HL-60 (cell line): Measurements from ENCODE around the gene EIF4G3.

Experiments
- GABPA ChIP-seq: IDR thresholded peaks from 2 replicates; pipeline ENCODE4 v1.6.1; 2012; ENCODE audit warnings: low read depth
- POLR2AphosphoS5 ChIP-seq: IDR thresholded peaks from 2 replicates; pipeline ENCODE4 v1.6.1; 2012; ENCODE audit warnings: low read depth
- REST ChIP-seq: IDR thresholded peaks from 2 replicates; pipeline ENCODE4 v1.6.1; 2012; ENCODE audit warnings: low read depth; ENCODE audit not compliant: insufficient replicate concordance
- SPI1 ChIP-seq: IDR thresholded peaks from 2 replicates; pipeline ENCODE4 v1.6.1; 2012; ENCODE audit warnings: low read depth, mild to moderate bottlenecking, borderline replicate concordance
- TF ChIP-seq, protein P1 (sequence below): IDR thresholded peaks from one replicate; pipeline ENCODE4 v1.5.1; 2011; ENCODE audit warnings: low read length, control low read depth, inconsistent platforms; ENCODE audit not compliant: insufficient read depth

- TF ChIP-seq, protein P1, sequence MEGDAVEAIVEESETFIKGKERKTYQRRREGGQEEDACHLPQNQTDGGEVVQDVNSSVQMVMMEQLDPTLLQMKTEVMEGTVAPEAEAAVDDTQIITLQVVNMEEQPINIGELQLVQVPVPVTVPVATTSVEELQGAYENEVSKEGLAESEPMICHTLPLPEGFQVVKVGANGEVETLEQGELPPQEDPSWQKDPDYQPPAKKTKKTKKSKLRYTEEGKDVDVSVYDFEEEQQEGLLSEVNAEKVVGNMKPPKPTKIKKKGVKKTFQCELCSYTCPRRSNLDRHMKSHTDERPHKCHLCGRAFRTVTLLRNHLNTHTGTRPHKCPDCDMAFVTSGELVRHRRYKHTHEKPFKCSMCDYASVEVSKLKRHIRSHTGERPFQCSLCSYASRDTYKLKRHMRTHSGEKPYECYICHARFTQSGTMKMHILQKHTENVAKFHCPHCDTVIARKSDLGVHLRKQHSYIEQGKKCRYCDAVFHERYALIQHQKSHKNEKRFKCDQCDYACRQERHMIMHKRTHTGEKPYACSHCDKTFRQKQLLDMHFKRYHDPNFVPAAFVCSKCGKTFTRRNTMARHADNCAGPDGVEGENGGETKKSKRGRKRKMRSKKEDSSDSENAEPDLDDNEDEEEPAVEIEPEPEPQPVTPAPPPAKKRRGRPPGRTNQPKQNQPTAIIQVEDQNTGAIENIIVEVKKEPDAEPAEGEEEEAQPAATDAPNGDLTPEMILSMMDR = no peak
- TF ChIP-seq POLR2AphosphoS5 = no peak
- TF ChIP-seq REST = no peak
- no peak for TF ChIP-seq SPI1
- TF ChIP-seq GABPA = no peak
Measured at GRCh38 chr1:21131200-21131599, 45.5 kb downstream of the EIF4G3 start.
